ENCODE results near the gene CLCNKB.

CLCNKB gene

GRCh38 chr1:16021681-16022080 lies 21.9 kb upstream of the CLCNKB start, which contains the start of gene CLCNKA:
Gene CLCNKA (plus strand): TSS chr1:16022036. CDS start chr1:16022620, 584 bp downstream.
- TF ChIP-seq TAF1 (IDR thresholded peaks at IDR 0.05; ENCODE audit: borderline replicate concordance, insufficient read depth, low read length) (no peak), POLR2AphosphoS5 (IDR thresholded peaks at IDR 0.05; ENCODE audit: low read depth, low read length) (no peak), SIN3A (IDR thresholded peaks at IDR 0.05; ENCODE audit: borderline replicate concordance, insufficient read depth, low read length) (no peak), REST (IDR thresholded peaks at IDR 0.05; ENCODE audit: insufficient read depth in 1 of 2, low read depth in 2 of 2, low read length in 2 of 2) (no peak), FOXP2 (optimal IDR thresholded peaks at IDR 0.05; ENCODE audit: borderline replicate concordance, extremely low read depth, extremely low read length, insufficient read depth) (no peak)

- TF ChIP-seq REST (IDR thresholded peaks at IDR 0.05; ENCODE audit: insufficient read depth in 1 of 2, low read depth in 2 of 2, low read length in 2 of 2) (no peak), SIN3A (IDR thresholded peaks at IDR 0.05; ENCODE audit: borderline replicate concordance, insufficient read depth, low read length) (no peak), FOXP2 (optimal IDR thresholded peaks at IDR 0.05; ENCODE audit: borderline replicate concordance, extremely low read depth, extremely low read length, insufficient read depth) (no peak), TAF1 (IDR thresholded peaks at IDR 0.05; ENCODE audit: borderline replicate concordance, insufficient read depth, low read length) (no peak), POLR2AphosphoS5 (IDR thresholded peaks at IDR 0.05; ENCODE audit: low read depth, low read length) (no peak)
These were observed 21.2 kb upstream of the CLCNKB start for GRCh38 chr1:16022393-16022792.

GRCh38 chr1:16023050-16023653 lies 20.4 kb upstream of the CLCNKB start:
- TF ChIP-seq TAF1 (IDR thresholded peaks at IDR 0.05; ENCODE audit: borderline replicate concordance, insufficient read depth, low read length) = no peak
- TF ChIP-seq FOXP2 (optimal IDR thresholded peaks at IDR 0.05; ENCODE audit: borderline replicate concordance, extremely low read depth, extremely low read length, insufficient read depth) = no peak
- no peak for TF ChIP-seq POLR2AphosphoS5 (IDR thresholded peaks at IDR 0.05; ENCODE audit: low read depth, low read length)
- TF ChIP-seq SIN3A (IDR thresholded peaks at IDR 0.05; ENCODE audit: borderline replicate concordance, insufficient read depth, low read length) = no peak
- TF ChIP-seq REST (IDR thresholded peaks at IDR 0.05; ENCODE audit: insufficient read depth in 1 of 2, low read depth in 2 of 2, low read length in 2 of 2) = no peak

- no peak for TF ChIP-seq FOXP2 (optimal IDR thresholded peaks at IDR 0.05; ENCODE audit: borderline replicate concordance, extremely low read depth, extremely low read length, insufficient read depth)
- no peak for TF ChIP-seq POLR2AphosphoS5 (IDR thresholded peaks at IDR 0.05; ENCODE audit: low read depth, low read length)
- TF ChIP-seq TAF1 (IDR thresholded peaks at IDR 0.05; ENCODE audit: borderline replicate concordance, insufficient read depth, low read length) = no peak
- no peak for TF ChIP-seq SIN3A (IDR thresholded peaks at IDR 0.05; ENCODE audit: borderline replicate concordance, insufficient read depth, low read length)
- TF ChIP-seq REST (IDR thresholded peaks at IDR 0.05; ENCODE audit: insufficient read depth in 1 of 2, low read depth in 2 of 2, low read length in 2 of 2) = no peak
These were observed 16.7 kb upstream of the CLCNKB start for GRCh38 chr1:16026723-16027484.
